22Rv1 (cell line): ENCODE measurements around the gene OPN1LW.

Source experiments
- ZFX ChIP-seq: fragments of 450-650 bp; IDR thresholded peaks from 2 replicates; pipeline ENCODE4 v1.6.1; 2017; ENCODE audit warnings: antibody characterized with exemption, borderline replicate concordance
- TF ChIP-seq, protein P1 (sequence below): fragments of 450-650 bp; IDR thresholded peaks from 2 replicates; pipeline ENCODE4 v1.5.1; 2017; ENCODE audit warnings: mild to moderate bottlenecking

DNA sequence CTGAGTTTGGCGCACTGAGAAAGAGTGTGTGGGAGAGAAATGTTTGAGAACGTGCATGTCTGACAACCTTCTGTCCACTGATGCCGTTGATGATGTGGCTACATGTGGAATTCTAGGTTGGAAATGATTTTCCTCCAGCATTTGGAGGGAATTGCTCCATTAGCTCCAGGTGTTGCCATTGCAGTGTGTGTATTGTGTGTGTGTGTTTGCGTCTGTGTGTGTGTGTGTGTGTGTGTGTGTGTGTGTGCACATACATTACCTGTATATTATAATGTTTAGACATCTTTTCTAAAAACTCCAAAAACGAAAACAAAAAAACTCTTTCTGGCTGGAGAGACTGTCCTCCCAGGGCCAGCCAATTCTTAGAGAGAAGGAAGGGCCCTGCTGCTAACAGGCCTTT, 28.3 kb upstream of the OPN1LW start:
- TF ChIP-seq, protein P1, sequence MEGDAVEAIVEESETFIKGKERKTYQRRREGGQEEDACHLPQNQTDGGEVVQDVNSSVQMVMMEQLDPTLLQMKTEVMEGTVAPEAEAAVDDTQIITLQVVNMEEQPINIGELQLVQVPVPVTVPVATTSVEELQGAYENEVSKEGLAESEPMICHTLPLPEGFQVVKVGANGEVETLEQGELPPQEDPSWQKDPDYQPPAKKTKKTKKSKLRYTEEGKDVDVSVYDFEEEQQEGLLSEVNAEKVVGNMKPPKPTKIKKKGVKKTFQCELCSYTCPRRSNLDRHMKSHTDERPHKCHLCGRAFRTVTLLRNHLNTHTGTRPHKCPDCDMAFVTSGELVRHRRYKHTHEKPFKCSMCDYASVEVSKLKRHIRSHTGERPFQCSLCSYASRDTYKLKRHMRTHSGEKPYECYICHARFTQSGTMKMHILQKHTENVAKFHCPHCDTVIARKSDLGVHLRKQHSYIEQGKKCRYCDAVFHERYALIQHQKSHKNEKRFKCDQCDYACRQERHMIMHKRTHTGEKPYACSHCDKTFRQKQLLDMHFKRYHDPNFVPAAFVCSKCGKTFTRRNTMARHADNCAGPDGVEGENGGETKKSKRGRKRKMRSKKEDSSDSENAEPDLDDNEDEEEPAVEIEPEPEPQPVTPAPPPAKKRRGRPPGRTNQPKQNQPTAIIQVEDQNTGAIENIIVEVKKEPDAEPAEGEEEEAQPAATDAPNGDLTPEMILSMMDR: no peak
- no peak for TF ChIP-seq ZFX
